HL-60 (cell line): Measurements from ENCODE around the gene SMARCB1.

ENCODE experiments used
- DNase-seq, 2 experiments: peaks; one replicate each; pipeline ENCODE4 v3.0.0-alpha.2; 2010 to 2020; ENCODE audit warnings: low read depth in 1 of 2, low spot score in 1 of 2
- H3K27ac ChIP-seq: fragments of 250-450 bp; sonication (Bioruptor Pico); replicated peaks from 2 replicates; pipeline ENCODE4 v1.5.1; 2020; ENCODE audit warnings: mild to moderate bottlenecking, moderate library complexity
- H3K27me3 ChIP-seq: fragments of 250-450 bp; sonication (Bioruptor Pico); 2 replicates; pipeline ENCODE4 v1.5.1; 2021; ENCODE audit warnings: mild to moderate bottlenecking, moderate library complexity; ENCODE audit not compliant: insufficient read depth, poor library complexity, severe bottlenecking
- H3K4me3 ChIP-seq: replicated peaks from 2 replicates; pipeline ENCODE4 v1.5.1; 2011; ENCODE audit warnings: mild to moderate bottlenecking, control low read depth, low read length; ENCODE audit not compliant: insufficient read depth
- GABPA ChIP-seq: IDR thresholded peaks from 2 replicates; pipeline ENCODE4 v1.6.1; 2012; ENCODE audit warnings: low read depth
- POLR2AphosphoS5 ChIP-seq: IDR thresholded peaks from 2 replicates; pipeline ENCODE4 v1.6.1; 2012; ENCODE audit warnings: low read depth
- SPI1 ChIP-seq: IDR thresholded peaks from 2 replicates; pipeline ENCODE4 v1.6.1; 2012; ENCODE audit warnings: low read depth, mild to moderate bottlenecking, borderline replicate concordance
- TF ChIP-seq, protein P1 (sequence below): IDR thresholded peaks from one replicate; pipeline ENCODE4 v1.5.1; 2011; ENCODE audit warnings: low read length, control low read depth, inconsistent platforms; ENCODE audit not compliant: insufficient read depth
- TF ChIP-seq, protein P2 (sequence below): IDR thresholded peaks from 2 replicates; pipeline ENCODE4 v1.6.1; 2012; ENCODE audit warnings: low read depth; ENCODE audit not compliant: insufficient replicate concordance

The SMARCB1 gene

DNA sequence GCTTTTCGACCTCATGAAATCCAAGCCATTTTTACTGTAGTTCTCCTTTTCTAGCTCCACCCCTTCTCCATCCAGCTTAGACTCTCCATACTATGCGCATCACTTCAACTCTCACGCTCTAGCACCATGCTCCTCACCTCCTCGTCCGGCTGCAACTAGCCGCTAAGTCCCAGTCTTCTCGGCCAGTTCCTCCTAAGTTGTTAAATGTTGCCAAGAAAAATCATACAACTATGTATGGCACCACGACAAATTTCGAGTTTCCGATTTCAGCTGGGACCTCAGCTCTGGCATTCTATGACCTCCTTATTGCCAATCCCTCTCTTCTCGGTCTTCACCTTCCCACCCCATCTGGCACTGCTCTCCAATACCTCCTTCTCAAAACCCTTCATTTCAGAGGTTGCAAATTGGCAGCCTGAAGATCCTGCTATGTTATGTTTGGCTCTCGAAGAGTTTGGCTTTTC lies 36.9 kb upstream of the SMARCB1 start:
- TF ChIP-seq GABPA (no peak), SPI1 (peak; percentile 45; the same call in 1 of the 2 replicates), POLR2AphosphoS5 (no peak)
- TF ChIP-seq, protein P1, sequence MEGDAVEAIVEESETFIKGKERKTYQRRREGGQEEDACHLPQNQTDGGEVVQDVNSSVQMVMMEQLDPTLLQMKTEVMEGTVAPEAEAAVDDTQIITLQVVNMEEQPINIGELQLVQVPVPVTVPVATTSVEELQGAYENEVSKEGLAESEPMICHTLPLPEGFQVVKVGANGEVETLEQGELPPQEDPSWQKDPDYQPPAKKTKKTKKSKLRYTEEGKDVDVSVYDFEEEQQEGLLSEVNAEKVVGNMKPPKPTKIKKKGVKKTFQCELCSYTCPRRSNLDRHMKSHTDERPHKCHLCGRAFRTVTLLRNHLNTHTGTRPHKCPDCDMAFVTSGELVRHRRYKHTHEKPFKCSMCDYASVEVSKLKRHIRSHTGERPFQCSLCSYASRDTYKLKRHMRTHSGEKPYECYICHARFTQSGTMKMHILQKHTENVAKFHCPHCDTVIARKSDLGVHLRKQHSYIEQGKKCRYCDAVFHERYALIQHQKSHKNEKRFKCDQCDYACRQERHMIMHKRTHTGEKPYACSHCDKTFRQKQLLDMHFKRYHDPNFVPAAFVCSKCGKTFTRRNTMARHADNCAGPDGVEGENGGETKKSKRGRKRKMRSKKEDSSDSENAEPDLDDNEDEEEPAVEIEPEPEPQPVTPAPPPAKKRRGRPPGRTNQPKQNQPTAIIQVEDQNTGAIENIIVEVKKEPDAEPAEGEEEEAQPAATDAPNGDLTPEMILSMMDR = no peak
- TF ChIP-seq, protein P2, sequence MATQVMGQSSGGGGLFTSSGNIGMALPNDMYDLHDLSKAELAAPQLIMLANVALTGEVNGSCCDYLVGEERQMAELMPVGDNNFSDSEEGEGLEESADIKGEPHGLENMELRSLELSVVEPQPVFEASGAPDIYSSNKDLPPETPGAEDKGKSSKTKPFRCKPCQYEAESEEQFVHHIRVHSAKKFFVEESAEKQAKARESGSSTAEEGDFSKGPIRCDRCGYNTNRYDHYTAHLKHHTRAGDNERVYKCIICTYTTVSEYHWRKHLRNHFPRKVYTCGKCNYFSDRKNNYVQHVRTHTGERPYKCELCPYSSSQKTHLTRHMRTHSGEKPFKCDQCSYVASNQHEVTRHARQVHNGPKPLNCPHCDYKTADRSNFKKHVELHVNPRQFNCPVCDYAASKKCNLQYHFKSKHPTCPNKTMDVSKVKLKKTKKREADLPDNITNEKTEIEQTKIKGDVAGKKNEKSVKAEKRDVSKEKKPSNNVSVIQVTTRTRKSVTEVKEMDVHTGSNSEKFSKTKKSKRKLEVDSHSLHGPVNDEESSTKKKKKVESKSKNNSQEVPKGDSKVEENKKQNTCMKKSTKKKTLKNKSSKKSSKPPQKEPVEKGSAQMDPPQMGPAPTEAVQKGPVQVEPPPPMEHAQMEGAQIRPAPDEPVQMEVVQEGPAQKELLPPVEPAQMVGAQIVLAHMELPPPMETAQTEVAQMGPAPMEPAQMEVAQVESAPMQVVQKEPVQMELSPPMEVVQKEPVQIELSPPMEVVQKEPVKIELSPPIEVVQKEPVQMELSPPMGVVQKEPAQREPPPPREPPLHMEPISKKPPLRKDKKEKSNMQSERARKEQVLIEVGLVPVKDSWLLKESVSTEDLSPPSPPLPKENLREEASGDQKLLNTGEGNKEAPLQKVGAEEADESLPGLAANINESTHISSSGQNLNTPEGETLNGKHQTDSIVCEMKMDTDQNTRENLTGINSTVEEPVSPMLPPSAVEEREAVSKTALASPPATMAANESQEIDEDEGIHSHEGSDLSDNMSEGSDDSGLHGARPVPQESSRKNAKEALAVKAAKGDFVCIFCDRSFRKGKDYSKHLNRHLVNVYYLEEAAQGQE = no peak
- H3K4me3 ChIP-seq = peak overlapping the region; percentile 87
- H3K27me3 ChIP-seq = no peaks in the 10 kb centered on the region
- peak in 1 of 2 experiments; percentile 59 for DNase-seq
- no peak overlapping the region for H3K27ac ChIP-seq

DNA sequence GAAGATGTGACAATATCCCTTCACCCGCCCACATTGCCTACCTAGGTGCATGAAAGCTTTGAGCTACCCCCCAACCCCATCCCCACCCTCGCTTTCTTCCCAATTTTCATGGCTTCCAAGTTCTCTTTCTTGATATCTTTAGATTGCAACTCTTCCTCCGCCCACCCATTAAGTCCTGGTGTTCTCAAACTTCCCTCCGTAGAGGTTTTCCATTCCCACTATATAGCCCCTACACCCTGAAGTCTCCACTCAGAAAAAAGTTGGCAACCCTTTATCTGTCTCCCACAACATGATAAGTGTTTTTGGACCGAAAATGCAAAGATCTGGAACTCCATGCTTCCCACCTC lies 36.4 kb upstream of the SMARCB1 start:
- H3K27ac ChIP-seq = peak overlapping the region; percentile 38
- DNase-seq = no peak
- no peaks in the 10 kb centered on the region for H3K27me3 ChIP-seq
- H3K4me3 ChIP-seq = peak overlapping the region; percentile 87
- TF ChIP-seq, protein P2 = no peak

DNA sequence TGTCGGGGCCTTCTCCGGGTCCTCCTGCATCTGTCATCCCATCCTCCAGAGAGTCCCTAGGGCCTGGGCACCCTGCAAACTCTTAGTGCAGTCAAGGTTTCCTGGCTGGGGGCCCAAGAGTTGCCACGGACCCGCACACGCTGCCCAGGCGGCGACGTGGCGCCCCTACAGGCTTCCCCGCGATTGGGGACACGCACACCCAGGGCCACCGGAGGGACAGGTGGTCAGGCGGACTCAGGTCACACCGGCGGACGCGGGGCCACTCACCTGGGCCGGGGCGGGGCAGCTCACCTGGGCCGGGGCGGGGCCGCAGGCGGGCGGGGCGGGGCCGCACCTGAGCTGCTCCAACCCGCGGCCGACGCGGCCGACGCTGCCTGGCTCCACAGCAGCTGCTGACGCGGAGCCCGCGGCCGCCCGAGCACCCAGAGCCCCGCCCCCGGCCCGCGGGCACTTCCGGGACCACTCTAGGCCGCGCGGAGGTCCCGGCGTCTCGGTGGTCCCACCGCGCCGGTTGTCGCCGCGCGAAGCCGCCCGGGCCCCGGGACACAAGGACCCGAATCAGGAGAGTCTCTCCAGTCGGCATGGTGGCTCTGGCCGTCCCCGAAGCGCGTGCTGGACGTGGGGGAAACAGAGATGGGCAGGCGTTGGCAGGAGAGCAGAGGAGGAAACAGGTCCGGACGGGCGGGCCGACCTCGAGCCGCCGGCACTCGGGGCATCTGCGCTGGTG lies 35.9 kb upstream of the SMARCB1 start, which contains the start of gene ZNF70:
TSS of gene ZNF70 (minus strand) at position 399 of the 727 bp plus-strand sequence. CDS start 5,972 bp downstream, outside the sequence.
- peak; percentile 73 for DNase-seq
- peak within 1 kb of the TSS; percentile 70 for H3K27ac ChIP-seq
- H3K27me3 ChIP-seq = no peaks in the 10 kb centered on the region
- peak within 1 kb of the TSS; percentile 87 for H3K4me3 ChIP-seq
- TF ChIP-seq GABPA = peak; percentile 64; the same call in 1 of the 2 replicates
- no peak for TF ChIP-seq SPI1

DNA sequence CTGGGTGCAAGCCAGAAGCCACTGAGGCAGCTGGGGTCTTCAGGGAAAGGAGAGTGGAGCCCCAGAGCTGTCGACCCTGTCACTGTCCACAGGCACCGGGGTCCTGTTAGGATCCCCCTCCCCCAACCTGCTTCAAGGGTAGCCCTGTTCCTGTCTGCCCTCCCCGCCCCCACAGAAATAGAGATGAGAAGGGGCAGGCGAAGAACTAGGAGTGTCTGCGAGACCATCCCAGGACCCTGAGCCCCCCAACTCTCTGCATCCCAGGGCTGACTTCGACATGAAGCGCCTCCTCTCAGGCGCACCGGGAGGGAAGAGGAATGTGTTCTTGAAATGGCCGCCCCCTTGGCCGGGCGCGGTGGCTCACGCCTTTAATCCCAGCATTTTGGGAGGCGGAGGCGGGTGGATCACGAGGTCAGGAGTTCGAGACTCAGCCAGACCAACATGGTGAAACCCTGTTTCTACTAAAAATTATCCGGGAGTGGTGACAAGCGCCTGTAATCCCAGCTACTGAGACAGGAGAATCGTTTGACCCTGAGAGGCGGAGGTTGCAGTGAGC lies 35.2 kb upstream of the SMARCB1 start:
- H3K27me3 ChIP-seq = no peaks in the 10 kb centered on the region
- DNase-seq = no peak
- peak overlapping the region; percentile 70 for H3K27ac ChIP-seq
- TF ChIP-seq POLR2AphosphoS5 (no peak), GABPA (no peak), SPI1 (no peak)
- TF ChIP-seq, protein P1 = no peak
- TF ChIP-seq, protein P2 = no peak
- H3K4me3 ChIP-seq = peak overlapping the region; percentile 87
